ENCODE results near the gene HOXB2.

GRCh38 chr17:48513666-48514455 lies 31.0 kb downstream of the HOXB2 start:
- no peak for TF ChIP-seq EZH2 (IDR thresholded peaks at IDR 0.05; ENCODE audit: low read depth)
- TF ChIP-seq, protein P1, sequence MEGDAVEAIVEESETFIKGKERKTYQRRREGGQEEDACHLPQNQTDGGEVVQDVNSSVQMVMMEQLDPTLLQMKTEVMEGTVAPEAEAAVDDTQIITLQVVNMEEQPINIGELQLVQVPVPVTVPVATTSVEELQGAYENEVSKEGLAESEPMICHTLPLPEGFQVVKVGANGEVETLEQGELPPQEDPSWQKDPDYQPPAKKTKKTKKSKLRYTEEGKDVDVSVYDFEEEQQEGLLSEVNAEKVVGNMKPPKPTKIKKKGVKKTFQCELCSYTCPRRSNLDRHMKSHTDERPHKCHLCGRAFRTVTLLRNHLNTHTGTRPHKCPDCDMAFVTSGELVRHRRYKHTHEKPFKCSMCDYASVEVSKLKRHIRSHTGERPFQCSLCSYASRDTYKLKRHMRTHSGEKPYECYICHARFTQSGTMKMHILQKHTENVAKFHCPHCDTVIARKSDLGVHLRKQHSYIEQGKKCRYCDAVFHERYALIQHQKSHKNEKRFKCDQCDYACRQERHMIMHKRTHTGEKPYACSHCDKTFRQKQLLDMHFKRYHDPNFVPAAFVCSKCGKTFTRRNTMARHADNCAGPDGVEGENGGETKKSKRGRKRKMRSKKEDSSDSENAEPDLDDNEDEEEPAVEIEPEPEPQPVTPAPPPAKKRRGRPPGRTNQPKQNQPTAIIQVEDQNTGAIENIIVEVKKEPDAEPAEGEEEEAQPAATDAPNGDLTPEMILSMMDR (conservative IDR thresholded peaks at IDR 0.05) = no peak
